IMR-90 (cell line): ENCODE data around the gene FUT9. TPM values are rescaled to one million over a fixed set of nuclear protein-coding genes. Genes with fewer than 3 reads are reported as not detected.

Experiments
- ATAC-seq: fragments of 200-7000 bp; cut with Tn5 transposase; 2 replicates; pipeline ENCODE4 v1.9.1; 2020; ENCODE audit warnings: low read depth, mild to moderate bottlenecking, moderate library complexity
- BruUV-seq: library from RNA; stranded (reverse); fragments of 400-500 nt; replicated peaks from 2 replicates; lab custom pipeline; 2021; lab: Mats Ljungman, UMichigan
- CTCF ChIA-PET: fragments of 300-600 bp; formaldehyde crosslinking; extraction: SDS; loops from one replicate; lab custom pipeline; 2021; ENCODE audit warnings: antibody characterized with exemption; lab: Yijun Ruan, JAX
- POLR2A ChIA-PET: fragments of 300-600 bp; sonication (Branson Sonifier 250); formaldehyde crosslinking; loops from one replicate; lab custom pipeline; 2022; ENCODE audit warnings: antibody characterized with exemption; ENCODE audit not compliant: unreplicated experiment; lab: Charles Lee
- DNase-seq: peaks from one replicate; pipeline ENCODE4 v3.0.0; 2013
- H2AFZ ChIP-seq: replicated peaks from 2 replicates; pipeline ENCODE3; 2013; ENCODE audit warnings: low read length, mild to moderate bottlenecking; ENCODE audit not compliant: poor library complexity
- H2AK5ac ChIP-seq: 2 replicates; pipeline ENCODE4 v1.6.1; 2013; ENCODE audit warnings: low read depth, low read length, inconsistent platforms
- H2AK9ac ChIP-seq: replicated peaks from 2 replicates; pipeline ENCODE3; 2013; ENCODE audit warnings: mild to moderate bottlenecking, low read depth, low read length, moderate library complexity; ENCODE audit not compliant: poor library complexity
- H2BK120ac ChIP-seq: 2 replicates; pipeline ENCODE4 v1.6.1; 2013; ENCODE audit warnings: low read depth, low read length, inconsistent platforms
- H2BK15ac ChIP-seq: 3 replicates; pipeline ENCODE4 v1.6.1; 2013; ENCODE audit warnings: low read depth, low read length, inconsistent platforms
- H2BK20ac ChIP-seq: 2 replicates; pipeline ENCODE4 v1.6.1; 2013; ENCODE audit warnings: low read depth, mild to moderate bottlenecking, inconsistent platforms, low read length, moderate library complexity
- H2BK5ac ChIP-seq: 2 replicates; pipeline ENCODE4 v1.6.1; 2013; ENCODE audit warnings: mild to moderate bottlenecking, low read depth, low read length, inconsistent platforms; ENCODE audit not compliant: poor library complexity, severe bottlenecking
- H3K14ac ChIP-seq: replicated peaks from 2 replicates; pipeline ENCODE4 v1.6.1; 2013; ENCODE audit warnings: low read depth, low read length, inconsistent platforms
- H3K18ac ChIP-seq: 2 replicates; pipeline ENCODE4 v1.6.1; 2013; ENCODE audit warnings: low read depth, low read length, control low read depth
- H3K23ac ChIP-seq: 2 replicates; pipeline ENCODE4 v1.6.1; 2013; ENCODE audit warnings: low read depth, low read length, inconsistent platforms
- H3K27ac ChIP-seq: 2 replicates; pipeline ENCODE4 v1.5.1; 2013; ENCODE audit warnings: mild to moderate bottlenecking, control low read depth, low read length; ENCODE audit not compliant: insufficient read depth
- H3K27me3 ChIP-seq: 2 replicates; pipeline ENCODE4 v1.6.1; 2013; ENCODE audit warnings: low read length; ENCODE audit not compliant: control insufficient read depth, insufficient read depth
- H3K36me3 ChIP-seq: 2 replicates; pipeline ENCODE4 v1.6.1; 2013; ENCODE audit warnings: low read length, mixed read lengths; ENCODE audit not compliant: control insufficient read depth, insufficient read depth
- H3K4ac ChIP-seq: 2 replicates; pipeline ENCODE4 v1.6.1; 2013; ENCODE audit warnings: low read depth, low read length, inconsistent platforms
- H3K4me1 ChIP-seq: 2 replicates; pipeline ENCODE4 v1.6.1; 2013; ENCODE audit warnings: low read length, mixed read lengths; ENCODE audit not compliant: control insufficient read depth, insufficient read depth
- H3K4me2 ChIP-seq: 2 replicates; pipeline ENCODE4 v1.6.1; 2013; ENCODE audit warnings: low read depth, mild to moderate bottlenecking, control low read depth, low read length, moderate library complexity
- H3K4me3 ChIP-seq: 2 replicates; pipeline ENCODE4 v1.5.1; 2013; ENCODE audit warnings: low read depth, mild to moderate bottlenecking, control low read depth, low read length, moderate library complexity; ENCODE audit not compliant: insufficient read depth
- H3K56ac ChIP-seq: 2 replicates; pipeline ENCODE4 v1.6.1; 2013; ENCODE audit warnings: low read length, inconsistent platforms; ENCODE audit not compliant: insufficient read depth; ENCODE audit errors: extremely low read depth
- H3K79me1 ChIP-seq, 2 experiments: 2 replicates each; pipeline ENCODE4 v1.6.1; 2013; ENCODE audit warnings: low read length in 2 of 2, inconsistent platforms in 1 of 2, low read depth in 1 of 2
- H3K9ac ChIP-seq: 2 replicates; pipeline ENCODE4 v1.6.1; 2013; ENCODE audit warnings: low read depth, low read length, control low read depth
- H3K9me1 ChIP-seq: 2 replicates; pipeline ENCODE4 v1.6.1; 2013; ENCODE audit warnings: low read length, inconsistent platforms; ENCODE audit not compliant: insufficient read depth
- H3K9me3 ChIP-seq: 2 replicates; pipeline ENCODE4 v1.6.1; 2013; ENCODE audit warnings: low read length; ENCODE audit not compliant: control insufficient read depth, insufficient read depth
- H4K20me1 ChIP-seq: 2 replicates; pipeline ENCODE4 v1.6.1; 2013; ENCODE audit warnings: low read length, inconsistent platforms; ENCODE audit not compliant: insufficient read depth
- H4K5ac ChIP-seq: 2 replicates; pipeline ENCODE4 v1.6.1; 2013; ENCODE audit warnings: mild to moderate bottlenecking, low read depth, low read length, control low read depth
- H4K8ac ChIP-seq, 2 experiments: 2 replicates each; pipeline ENCODE4 v1.6.1; 2013; ENCODE audit warnings: low read depth in 2 of 2, low read length in 2 of 2, control low read depth in 1 of 2, inconsistent platforms in 1 of 2
- H4K91ac ChIP-seq: 2 replicates; pipeline ENCODE4 v1.6.1; 2013; ENCODE audit warnings: low read depth, low read length, inconsistent platforms; ENCODE audit not compliant: insufficient read depth
- CHD1 ChIP-seq: IDR thresholded peaks from 2 replicates; pipeline ENCODE4 v1.6.1; 2012; ENCODE audit warnings: low read depth, low read length, improper control_type of control experiment
- FOS ChIP-seq: fragments of 150-350 bp; IDR thresholded peaks from 2 replicates; pipeline ENCODE4 v1.6.1; 2016; ENCODE audit warnings: low read depth, low read length
- MAFK ChIP-seq: IDR thresholded peaks from 2 replicates; pipeline ENCODE4 v1.6.1; 2012; ENCODE audit warnings: low read depth, low read length, improper control_type of control experiment
- MAZ ChIP-seq: IDR thresholded peaks from 2 replicates; pipeline ENCODE4 v1.6.1; 2012; ENCODE audit warnings: low read depth, mild to moderate bottlenecking, low read length, improper control_type of control experiment, moderate library complexity, borderline replicate concordance
- MXI1 ChIP-seq: IDR thresholded peaks from 2 replicates; pipeline ENCODE4 v1.6.1; 2012; ENCODE audit warnings: low read depth, mild to moderate bottlenecking, low read length, moderate library complexity, borderline replicate concordance
- NFE2L2 ChIP-seq: fragments of 150-350 bp; IDR thresholded peaks from 2 replicates; pipeline ENCODE4 v1.6.1; 2016; ENCODE audit warnings: low read depth, mild to moderate bottlenecking, low read length
- POLR2A ChIP-seq: IDR thresholded peaks from 2 replicates; pipeline ENCODE4 v1.6.1; 2012; ENCODE audit warnings: mild to moderate bottlenecking, low read depth, low read length
- RAD21 ChIP-seq: IDR thresholded peaks from 2 replicates; pipeline ENCODE4 v1.6.1; 2012; ENCODE audit warnings: low read length, improper control_type of control experiment
- RCOR1 ChIP-seq: IDR thresholded peaks from 2 replicates; pipeline ENCODE4 v1.6.1; 2012; ENCODE audit warnings: mild to moderate bottlenecking, low read length, improper control_type of control experiment; ENCODE audit not compliant: insufficient replicate concordance
- RFX5 ChIP-seq: IDR thresholded peaks from 2 replicates; pipeline ENCODE4 v1.8.0; 2012; ENCODE audit warnings: low read depth, mild to moderate bottlenecking, low read length, moderate library complexity
- SMC3 ChIP-seq: fragments of 150-350 bp; IDR thresholded peaks from 2 replicates; pipeline ENCODE4 v1.6.1; 2016; ENCODE audit warnings: low read depth, mild to moderate bottlenecking, antibody characterized with exemption, low read length, moderate library complexity
- WGBS, 2 experiments: methylation state at CpG; one replicate each; pipeline versions ENCODE4 v1.1.5 to v1.1.7; 2013; ENCODE audit warnings: missing lambda C conversion rate in 2 of 2; ENCODE audit not compliant: insufficient read length in 1 of 2; ENCODE audit errors: extremely low coverage in 2 of 2; 5-methylcytosine and 5-hydroxymethylcytosine counted together
- dilution Hi-C: fragments of 300-500 bp; cut with HindIII; formaldehyde crosslinking; loops from one replicate; pipeline ENCODE4 v1.14.3; 2018; ENCODE audit warnings: low sequenced_read_pairs; ENCODE audit not compliant: unreplicated experiment
- in situ Hi-C: fragments of 300-500 bp; cut with MboI; formaldehyde crosslinking; loops from 3 replicates; pipeline ENCODE4 v1.14.3; 2019; ENCODE audit warnings: low sequenced_read_pairs, inconsistent platforms, mixed read lengths
- intact Hi-C: fragments of 100-400 bp; cut with micrococcal nuclease; formaldehyde crosslinking; loops from 2 replicates; pipeline ENCODE4 v1.10.0; 2022
- polyA plus RNA-seq, 3 experiments: library from polyadenylated mRNA; depleted of rRNA; stranded (reverse); fragments of >200 nt; gene quantifications; 2 replicates each; pipeline ENCODE4 v1.2.3, GENCODE V29; 2012; ENCODE audit warnings: low replicate concordance in 1 of 3
- total RNA-seq: library from RNA; depleted of rRNA; stranded (reverse); fragments of >200 nt; gene quantifications from 2 replicates; pipeline ENCODE4 v1.2.3, GENCODE V29; 2012
- TF ChIP-seq, protein P1 (sequence below): conservative IDR thresholded peaks from 2 replicates; pipeline ENCODE4 v1.5.1; 2012; ENCODE audit warnings: mild to moderate bottlenecking, low read depth, low read length, improper control_type of control experiment
- TF ChIP-seq, protein P2 (sequence below): fragments of 150-350 bp; IDR thresholded peaks from 2 replicates; pipeline ENCODE4 v1.6.1; 2016; ENCODE audit warnings: low read depth, mild to moderate bottlenecking, low read length, moderate library complexity, borderline replicate concordance
- TF ChIP-seq, protein P3 (sequence below): fragments of 150-350 bp; IDR thresholded peaks from 2 replicates; pipeline ENCODE4 v1.6.1; 2017; ENCODE audit warnings: mild to moderate bottlenecking, antibody characterized with exemption, low read length, low read depth

The FUT9 gene
- total and polyA plus RNA-seq, 2 of the 4 experiments (the other 2 are of a cell fraction): under 0.01 TPM; not detected in 1

DNA sequence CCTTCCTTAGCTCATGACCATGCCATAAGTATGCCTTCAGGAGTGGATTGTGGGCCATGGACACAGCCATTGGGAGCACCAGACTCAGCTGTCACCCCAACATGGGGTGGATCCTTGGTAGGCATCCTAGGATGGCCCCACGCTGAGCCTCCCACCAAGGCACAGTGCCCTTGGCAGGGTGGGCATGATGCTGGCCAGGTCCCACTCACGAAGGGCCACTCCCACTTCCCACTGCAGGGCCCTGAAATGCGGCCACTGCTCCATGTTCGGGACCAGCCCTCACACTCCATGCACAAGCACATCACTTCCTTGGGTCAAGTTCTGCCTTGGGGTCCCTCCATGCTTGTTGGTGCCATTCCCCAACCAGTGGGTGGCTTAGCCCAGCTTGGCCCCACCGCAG lies 12.9 kb upstream of the FUT9 start:
- Histone ChIP-seq H2AFZ (no peak overlapping the region), H2BK20ac (no peak overlapping the region), H4K8ac (no peak overlapping the region), H2AK9ac (no peak overlapping the region), H4K91ac (no peak overlapping the region), H3K4me1 (no peaks in the 10 kb centered on the region), H3K23ac (no peak overlapping the region), H2BK15ac (no peak overlapping the region), H2BK5ac (no peak overlapping the region), H4K5ac (no peak overlapping the region), H3K18ac (no peak overlapping the region), H3K9ac (no peak overlapping the region), H3K4me2 (no peak overlapping the region), H3K4me3 (no peak overlapping the region), H3K79me1 (no peaks in the 10 kb centered on the region), H3K56ac (no peak overlapping the region), H4K20me1 (no peaks in the 10 kb centered on the region), H3K27me3 (no peaks in the 10 kb centered on the region), H3K36me3 (no peaks in the 10 kb centered on the region), H2BK120ac (no peak overlapping the region), H3K14ac (no peak overlapping the region), H3K27ac (no peak overlapping the region), H2AK5ac (no peak overlapping the region), H3K9me1 (no peaks in the 10 kb centered on the region), H3K9me3 (peaks cover 15% of the 10 kb centered on the region), H3K4ac (no peak overlapping the region)
- ATAC-seq (no peak), DNase-seq (no peak)
- CTCF ChIA-PET: no interaction called here
- dilution Hi-C loops: no loop called here
- intact Hi-C loops: loop anchor here (5.0 kb wide), 1 partner anchor 1034 kb away; no protein-coding TSS in a partner anchor
- TF ChIP-seq, protein P1, sequence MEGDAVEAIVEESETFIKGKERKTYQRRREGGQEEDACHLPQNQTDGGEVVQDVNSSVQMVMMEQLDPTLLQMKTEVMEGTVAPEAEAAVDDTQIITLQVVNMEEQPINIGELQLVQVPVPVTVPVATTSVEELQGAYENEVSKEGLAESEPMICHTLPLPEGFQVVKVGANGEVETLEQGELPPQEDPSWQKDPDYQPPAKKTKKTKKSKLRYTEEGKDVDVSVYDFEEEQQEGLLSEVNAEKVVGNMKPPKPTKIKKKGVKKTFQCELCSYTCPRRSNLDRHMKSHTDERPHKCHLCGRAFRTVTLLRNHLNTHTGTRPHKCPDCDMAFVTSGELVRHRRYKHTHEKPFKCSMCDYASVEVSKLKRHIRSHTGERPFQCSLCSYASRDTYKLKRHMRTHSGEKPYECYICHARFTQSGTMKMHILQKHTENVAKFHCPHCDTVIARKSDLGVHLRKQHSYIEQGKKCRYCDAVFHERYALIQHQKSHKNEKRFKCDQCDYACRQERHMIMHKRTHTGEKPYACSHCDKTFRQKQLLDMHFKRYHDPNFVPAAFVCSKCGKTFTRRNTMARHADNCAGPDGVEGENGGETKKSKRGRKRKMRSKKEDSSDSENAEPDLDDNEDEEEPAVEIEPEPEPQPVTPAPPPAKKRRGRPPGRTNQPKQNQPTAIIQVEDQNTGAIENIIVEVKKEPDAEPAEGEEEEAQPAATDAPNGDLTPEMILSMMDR: no peak
- TF ChIP-seq POLR2A (no peak), CHD1 (no peak), RFX5 (no peak), MAZ (no peak), RAD21 (no peak), SMC3 (no peak), FOS (no peak), NFE2L2 (no peak), MAFK (no peak), MXI1 (no peak), RCOR1 (no peak)
- TF ChIP-seq, protein P2, sequence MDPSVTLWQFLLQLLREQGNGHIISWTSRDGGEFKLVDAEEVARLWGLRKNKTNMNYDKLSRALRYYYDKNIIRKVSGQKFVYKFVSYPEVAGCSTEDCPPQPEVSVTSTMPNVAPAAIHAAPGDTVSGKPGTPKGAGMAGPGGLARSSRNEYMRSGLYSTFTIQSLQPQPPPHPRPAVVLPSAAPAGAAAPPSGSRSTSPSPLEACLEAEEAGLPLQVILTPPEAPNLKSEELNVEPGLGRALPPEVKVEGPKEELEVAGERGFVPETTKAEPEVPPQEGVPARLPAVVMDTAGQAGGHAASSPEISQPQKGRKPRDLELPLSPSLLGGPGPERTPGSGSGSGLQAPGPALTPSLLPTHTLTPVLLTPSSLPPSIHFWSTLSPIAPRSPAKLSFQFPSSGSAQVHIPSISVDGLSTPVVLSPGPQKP: no peak
- TF ChIP-seq, protein P3, sequence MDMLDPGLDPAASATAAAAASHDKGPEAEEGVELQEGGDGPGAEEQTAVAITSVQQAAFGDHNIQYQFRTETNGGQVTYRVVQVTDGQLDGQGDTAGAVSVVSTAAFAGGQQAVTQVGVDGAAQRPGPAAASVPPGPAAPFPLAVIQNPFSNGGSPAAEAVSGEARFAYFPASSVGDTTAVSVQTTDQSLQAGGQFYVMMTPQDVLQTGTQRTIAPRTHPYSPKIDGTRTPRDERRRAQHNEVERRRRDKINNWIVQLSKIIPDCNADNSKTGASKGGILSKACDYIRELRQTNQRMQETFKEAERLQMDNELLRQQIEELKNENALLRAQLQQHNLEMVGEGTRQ: no peak
- 51% methylated on average over 3 of the region's 5 CpGs; no CpG with 5 or more reads in 1 of the 2 experiments for WGBS, 2 experiments
- in situ Hi-C loops: no loop called here
- POLR2A ChIA-PET: no interaction called here
- BruUV-seq: no TSS peak
